Astrocyte (in vitro differentiated cells and primary cell): ENCODE results near the gene RFPL1.

Experiments
- CTCF ChIP-seq: IDR thresholded peaks from 2 replicates; pipeline ENCODE4 v1.5.1; 2011; ENCODE audit warnings: low read depth, mild to moderate bottlenecking, inconsistent platforms, low read length, moderate library complexity; ENCODE audit not compliant: insufficient read depth
- EZH2 ChIP-seq: IDR thresholded peaks from 2 replicates; pipeline ENCODE4 v1.6.1; 2012; ENCODE audit warnings: mild to moderate bottlenecking, low read length, inconsistent platforms; ENCODE audit not compliant: insufficient read depth

- no peak for TF ChIP-seq CTCF
- no peak for TF ChIP-seq EZH2
Measured at GRCh38 chr22:29482726-29483125, 44.3 kb downstream of the RFPL1 start.
